T-helper 2 cell treated with Interferon-gamma antibody and Interleukin-4, amounts not matched to agents 100 ng/mL and 5 ng/mL, for 36 hours (primary cell): ENCODE results near the gene VHLL. TPM values are rescaled to one million over a fixed set of nuclear protein-coding genes. Genes with fewer than 3 reads are reported as not detected.

ENCODE experiments used
- intact Hi-C: fragments of 100-400 bp; cut with micrococcal nuclease; formaldehyde crosslinking; loops from one replicate; pipeline ENCODE4 v1.15.1; 2023
- total RNA-seq: library from RNA; stranded (reverse); gene quantifications from 2 replicates; pipeline ENCODE4 v1.2.3, GENCODE V29; 2022

The VHLL gene
- total RNA-seq, 1 donor from 2014 or later: 0.34 TPM

DNA sequence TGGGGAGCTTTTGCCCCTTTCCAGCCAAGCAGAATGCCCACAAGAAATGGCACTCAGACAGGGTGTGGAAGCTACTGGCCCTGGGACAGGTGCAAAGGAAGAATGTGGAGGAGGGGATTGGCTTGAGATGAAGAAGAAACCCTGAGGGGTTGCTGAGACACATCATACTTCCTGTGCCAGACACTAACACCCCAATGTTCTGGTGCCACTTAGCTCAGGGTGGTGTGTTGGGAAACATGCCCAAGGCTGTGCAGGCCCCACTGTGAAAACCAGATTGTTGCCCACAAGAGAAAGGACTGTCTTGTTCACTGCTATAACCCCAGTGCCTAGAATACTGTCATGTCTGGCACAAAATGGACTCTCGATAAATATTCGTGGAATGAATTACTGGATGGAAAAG, 41.4 kb downstream of the VHLL start:
- intact Hi-C loops: no loop called here

- intact Hi-C loops: no loop called here
Observed at GRCh38 chr1:156253634-156254033, 45.5 kb downstream of the VHLL start.

DNA sequence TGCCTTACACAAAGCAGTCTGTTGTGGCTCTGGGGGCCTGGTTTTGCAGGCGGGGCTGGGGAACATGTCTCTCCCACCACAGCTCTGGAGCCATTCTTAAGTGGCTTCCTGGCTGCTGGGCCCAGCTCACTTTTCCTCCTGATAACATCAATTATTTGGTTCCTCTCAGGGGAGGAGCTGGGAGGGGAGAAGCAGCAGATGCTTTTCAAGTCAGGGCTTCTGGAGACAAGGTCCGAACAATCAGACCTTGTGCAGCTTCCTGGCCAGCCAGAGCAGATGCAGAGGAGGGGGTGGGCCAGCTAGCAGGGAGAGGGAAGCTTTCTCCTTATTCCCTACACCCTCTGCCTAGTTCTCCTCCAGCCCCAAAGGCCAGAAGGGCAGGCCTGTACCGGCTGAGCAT, 47.6 kb downstream of the VHLL start:
- intact Hi-C loops: no loop called here

DNA sequence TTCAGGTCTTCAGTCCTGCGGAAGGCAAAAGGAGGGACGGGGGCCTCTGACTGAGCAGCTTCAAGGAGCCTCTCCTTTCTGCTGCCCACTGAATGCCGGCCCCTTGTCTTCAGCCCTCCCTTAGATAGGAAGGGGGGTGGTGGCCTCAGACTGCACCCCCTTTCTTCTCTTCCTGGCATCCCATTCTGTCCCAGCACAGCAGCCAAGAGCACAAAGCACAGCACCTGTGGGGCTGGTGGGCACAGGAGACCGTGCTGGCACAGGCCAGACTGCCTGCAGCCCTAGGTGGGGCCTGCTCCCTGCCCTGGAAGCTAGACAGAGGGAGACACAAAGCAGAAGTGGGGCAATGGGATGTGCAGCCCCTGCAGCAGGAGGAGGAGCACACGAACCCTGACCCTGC, 49.5 kb downstream of the VHLL start:
- intact Hi-C loops: no loop called here

Other genes starting within 250 kb of the VHLL start
- 36.8 and 37.2 TPM in 2 replicates for gene UBQLN4, start 245.5 kb downstream of the VHLL start, total RNA-seq
- 69.4 and 71.6 TPM in 2 replicates for gene LAMTOR2, start 244.5 kb downstream of the VHLL start, total RNA-seq
- not detected in 2 replicates for gene RAB25, start 238.1 kb downstream of the VHLL start, total RNA-seq
- gene MEX3A, start 216.8 kb downstream of the VHLL start, total RNA-seq: 0.20 and 0.50 TPM in 2 replicates
- gene LMNA, start 184.6 kb downstream of the VHLL start, total RNA-seq: 98.8 and 104 TPM in 2 replicates
- 10.5 and 12.4 TPM in 2 replicates for gene SEMA4A, start 145.7 kb downstream of the VHLL start, total RNA-seq
- 32.2 and 34.3 TPM in 2 replicates for gene SLC25A44, start 105.2 kb downstream of the VHLL start, total RNA-seq
- gene PMF1, start 86.3 kb downstream of the VHLL start, total RNA-seq: 84.0 and 84.1 TPM in 2 replicates
- 2.0 and 2.9 TPM in 2 replicates for gene BGLAP, start 57.1 kb downstream of the VHLL start, total RNA-seq
- gene PAQR6, start 51.3 kb downstream of the VHLL start, total RNA-seq: 8.0 and 8.6 TPM in 2 replicates
- gene SMG5, start 16.5 kb downstream of the VHLL start, total RNA-seq: 69.2 and 73.1 TPM in 2 replicates
- 9.4 TPM in 2 replicates for gene TMEM79, start 15.0 kb downstream of the VHLL start, total RNA-seq
- gene GLMP, start 3.6 kb downstream of the VHLL start, total RNA-seq: 28.9 and 31.3 TPM in 2 replicates
- 307 and 319 TPM in 2 replicates for gene CCT3, start 39.0 kb upstream of the VHLL start, total RNA-seq
- gene TSACC, start 39.2 kb upstream of the VHLL start, total RNA-seq: 0.50 TPM in 1 of 2 replicates, not detected in the other
- gene RHBG, start 69.9 kb upstream of the VHLL start, total RNA-seq: not detected in 2 replicates
- gene MEF2D, start 201.5 kb upstream of the VHLL start, total RNA-seq: 29.7 and 34.2 TPM in 2 replicates